NCI-H2029 treated with DMSO at 0.1 percent for 48 hours (cell line): ENCODE measurements around the gene RHOBTB1.
"Not testable (repeated sequence)": the region's sequence is repeated elsewhere in the genome, so short reads cannot be mapped to it uniquely, and the experiment has no call there.

ENCODE experiments used
- DNase-seq: peaks from one replicate; lab custom pipeline; 2025; lab: John Stamatoyannopoulos, UW

The RHOBTB1 gene

GRCh38 chr10:60865198-60865783, 78.7 kb downstream of the RHOBTB1 start:
- DNase-seq = no peak

GRCh38 chr10:60863796-60864195, 80.2 kb downstream of the RHOBTB1 start:
- DNase-seq = no peak

GRCh38 chr10:60862517-60862916, 81.5 kb downstream of the RHOBTB1 start:
- DNase-seq = no peak

- DNase-seq = no peak
Observed at GRCh38 chr10:60856405-60856804, 87.6 kb downstream of the RHOBTB1 start.

- no peak for DNase-seq
Observed at GRCh38 chr10:60853637-60854036, 90.3 kb downstream of the RHOBTB1 start.

- DNase-seq = no peak
Observed at GRCh38 chr10:60853107-60853506, 90.9 kb downstream of the RHOBTB1 start.

GRCh38 chr10:60849740-60850139, 94.2 kb downstream of the RHOBTB1 start:
- no peak for DNase-seq

- no peak for DNase-seq
Observed at GRCh38 chr10:60849217-60849616, 94.8 kb downstream of the RHOBTB1 start.

GRCh38 chr10:60848680-60849079, 95.3 kb downstream of the RHOBTB1 start:
- DNase-seq = no peak

GRCh38 chr10:60848126-60848525, 95.9 kb downstream of the RHOBTB1 start:
- no peak for DNase-seq

GRCh38 chr10:60846173-60846572, 97.8 kb downstream of the RHOBTB1 start:
- no peak for DNase-seq

GRCh38 chr10:60845038-60845437, 98.9 kb downstream of the RHOBTB1 start:
- no peak for DNase-seq

GRCh38 chr10:60842694-60843093, 101.3 kb downstream of the RHOBTB1 start:
- no peak for DNase-seq

GRCh38 chr10:60841227-60841626, 102.8 kb downstream of the RHOBTB1 start:
- not testable (repeated sequence) for DNase-seq

GRCh38 chr10:60835049-60835448, 108.9 kb downstream of the RHOBTB1 start:
- no peak for DNase-seq

GRCh38 chr10:60834401-60834800, 109.6 kb downstream of the RHOBTB1 start:
- no peak for DNase-seq

- not testable (repeated sequence) for DNase-seq
Observed at GRCh38 chr10:60832136-60832535, 111.8 kb downstream of the RHOBTB1 start.

- DNase-seq = no peak
Observed at GRCh38 chr10:60828489-60828852, 115.5 kb downstream of the RHOBTB1 start.

GRCh38 chr10:60827791-60828488, 116.0 kb downstream of the RHOBTB1 start:
- no peak for DNase-seq

GRCh38 chr10:60825520-60825919, 118.5 kb downstream of the RHOBTB1 start:
- DNase-seq = no peak

GRCh38 chr10:60823324-60823723, 120.7 kb downstream of the RHOBTB1 start:
- DNase-seq = no peak

GRCh38 chr10:60822809-60823208, 121.2 kb downstream of the RHOBTB1 start:
- no peak for DNase-seq

GRCh38 chr10:60821656-60822055, 122.3 kb downstream of the RHOBTB1 start:
- DNase-seq = no peak
